HG02938 (cell line): ENCODE data around the gene CARNS1.
A peak's percentile ranks its signal among the peaks of the same experiment; 100 is the strongest.
"Not testable (repeated sequence)": the region's sequence is repeated elsewhere in the genome, so short reads cannot be mapped to it uniquely, and the experiment has no call there.

Source experiments
- ATAC-seq: cut with Tn5 transposase; IDR thresholded peaks from one replicate; pipeline ENCODE4 v1.9.1; 2021; ENCODE audit warnings: mild to moderate bottlenecking, moderate library complexity; ENCODE audit not compliant: unreplicated experiment

The CARNS1 gene

DNA sequence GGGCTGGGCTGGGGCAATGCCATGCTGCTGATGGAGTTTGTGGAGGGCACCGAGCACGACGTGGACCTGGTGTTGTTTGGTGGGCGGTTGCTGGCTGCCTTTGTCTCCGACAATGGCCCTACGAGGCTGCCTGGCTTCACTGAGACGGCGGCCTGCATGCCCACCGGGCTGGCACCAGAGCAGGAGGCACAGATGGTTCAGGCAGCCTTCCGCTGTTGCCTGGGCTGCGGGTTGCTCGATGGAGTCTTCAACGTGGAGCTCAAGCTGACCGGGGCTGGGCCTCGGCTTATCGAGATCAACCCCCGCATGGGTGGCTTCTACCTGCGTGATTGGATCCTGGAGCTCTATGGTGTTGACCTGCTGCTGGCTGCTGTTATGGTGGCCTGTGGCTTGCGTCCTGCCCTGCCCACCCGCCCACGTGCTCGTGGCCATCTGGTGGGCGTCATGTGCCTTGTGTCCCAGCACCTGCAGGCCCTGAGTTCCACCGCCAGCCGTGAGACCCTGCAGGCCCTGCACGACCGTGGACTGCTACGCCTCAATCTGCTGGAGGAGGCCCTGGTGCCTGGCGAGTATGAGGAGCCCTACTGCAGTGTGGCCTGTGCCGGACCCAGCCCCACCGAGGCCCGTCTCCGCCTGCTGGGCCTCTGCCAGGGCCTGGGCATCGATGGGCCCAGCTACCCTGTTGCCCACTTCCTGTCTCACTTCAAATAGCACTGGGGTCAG, 8.6 kb downstream of the CARNS1 start:
- ATAC-seq, result no peak

DNA sequence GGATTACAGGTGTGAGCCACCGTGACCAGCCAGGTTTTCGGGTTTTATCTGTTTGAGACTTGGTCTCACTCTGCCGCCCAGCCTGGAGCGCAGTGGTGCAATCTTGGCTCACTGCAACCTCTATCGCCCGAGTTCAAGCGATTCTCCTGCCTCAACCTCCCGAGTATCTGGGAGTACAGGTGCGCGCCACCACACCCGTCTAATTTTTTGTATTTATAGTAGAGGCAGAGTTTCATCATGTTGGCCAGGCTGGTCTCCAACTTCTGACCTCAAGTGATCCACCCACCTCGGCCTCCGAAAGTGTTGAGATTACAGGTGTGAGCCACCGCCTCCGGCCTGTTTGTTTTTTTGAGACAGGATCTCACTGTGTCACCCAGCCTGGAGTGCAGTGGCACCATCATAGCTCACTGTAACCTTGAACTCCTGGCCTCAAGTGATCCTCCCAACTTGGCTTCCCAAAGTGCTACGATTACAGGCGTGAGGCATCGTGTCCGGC, 11.9 kb downstream of the CARNS1 start:
- not testable (repeated sequence) for ATAC-seq

DNA sequence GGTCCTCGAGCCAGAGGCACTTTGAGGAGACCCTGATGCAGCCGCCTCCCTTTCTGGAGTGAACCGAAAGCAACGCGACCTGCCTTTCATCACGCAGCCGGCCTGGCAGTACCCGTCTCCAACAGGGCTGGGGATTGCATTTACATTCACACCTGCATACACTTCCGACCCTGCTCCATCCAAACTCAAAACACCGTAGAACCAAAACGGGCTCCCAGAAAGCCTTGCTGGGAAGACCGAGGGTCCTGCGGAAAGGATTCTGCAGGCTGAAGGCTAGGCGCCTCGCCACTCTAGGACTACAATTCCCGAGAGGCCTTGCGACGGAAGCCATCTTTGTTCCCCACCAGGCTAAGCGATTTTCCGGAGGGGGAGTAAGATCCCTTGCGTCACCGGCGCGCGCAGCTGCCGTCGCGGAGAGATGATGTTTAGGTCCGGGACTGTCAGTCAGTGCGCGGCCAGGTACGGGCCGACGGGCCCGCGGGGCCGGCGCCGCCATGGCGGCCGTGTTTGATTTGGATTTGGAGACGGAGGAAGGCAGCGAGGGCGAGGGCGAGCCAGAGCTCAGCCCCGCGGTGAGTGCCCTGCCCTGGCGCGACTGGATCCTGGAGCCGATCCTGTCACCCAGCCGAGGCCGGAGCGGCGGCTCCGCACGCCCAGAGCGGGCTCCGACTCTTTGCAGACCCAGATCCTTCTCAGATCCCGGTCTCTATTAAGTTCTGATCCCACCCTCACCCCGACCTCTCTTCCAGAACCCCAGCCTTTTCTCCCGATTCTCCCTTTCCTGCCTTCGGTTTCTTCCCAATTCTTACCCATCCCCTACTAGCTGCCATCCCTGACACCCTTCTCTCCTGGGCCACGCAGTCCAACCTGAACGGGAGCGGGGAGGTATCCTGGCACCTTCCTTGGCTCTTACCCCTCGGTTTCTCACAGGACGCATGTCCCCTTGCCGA, 12.8 kb downstream of the CARNS1 start, which contains the start of gene RPS6KB2:
Gene RPS6KB2 (plus strand): TSS at position 443 of the 950 bp plus-strand sequence. CDS start 52 bp downstream, at position 495.
- ATAC-seq, result peak; percentile 72

DNA sequence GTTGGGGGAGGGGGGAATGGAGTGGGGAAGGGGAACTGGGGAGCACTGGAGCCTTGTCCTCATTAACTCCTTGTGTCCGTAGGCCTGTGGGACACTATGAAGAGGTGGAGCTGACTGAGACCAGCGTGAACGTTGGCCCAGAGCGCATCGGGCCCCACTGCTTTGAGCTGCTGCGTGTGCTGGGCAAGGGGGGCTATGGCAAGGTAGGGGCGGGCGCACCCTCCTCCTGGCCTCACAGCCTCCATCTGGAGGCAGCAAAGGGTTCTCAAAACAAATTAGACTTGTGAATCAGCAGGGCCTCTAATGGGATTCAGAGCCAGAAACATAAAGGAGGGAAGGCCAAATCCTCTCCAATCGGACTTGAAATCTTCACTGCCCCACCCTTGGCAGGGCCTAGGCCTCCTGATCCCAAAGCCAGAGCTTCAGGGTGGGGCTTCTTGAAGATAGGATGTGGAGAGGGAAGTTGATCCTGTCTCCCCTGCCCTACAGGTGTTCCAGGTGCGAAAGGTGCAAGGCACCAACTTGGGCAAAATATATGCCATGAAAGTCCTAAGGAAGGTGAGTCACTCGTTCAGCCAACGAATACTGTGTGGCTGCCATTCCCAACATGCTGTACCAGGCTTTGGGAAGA, 13.7 kb downstream of the CARNS1 start:
- no peak for ATAC-seq

DNA sequence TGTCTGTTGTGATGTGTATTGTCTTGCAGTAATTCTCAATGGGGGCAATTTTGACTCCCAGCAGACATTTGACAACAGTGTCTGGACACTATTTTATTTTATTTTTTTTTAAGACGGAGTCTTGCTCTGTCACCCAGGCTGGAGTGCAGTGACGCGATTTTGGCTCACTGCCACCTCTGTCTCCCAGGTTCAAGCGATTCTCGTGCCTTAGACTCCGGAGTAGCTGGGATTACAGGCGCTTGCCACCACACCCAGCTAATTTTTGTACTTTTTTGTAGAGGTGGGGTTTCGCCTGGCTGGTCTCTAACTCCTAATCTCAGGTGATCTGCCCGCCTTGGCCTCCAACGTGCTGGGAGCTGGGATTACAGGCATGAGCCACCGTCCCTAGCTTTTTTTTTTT, 14.2 kb downstream of the CARNS1 start:
- ATAC-seq, result no peak

DNA sequence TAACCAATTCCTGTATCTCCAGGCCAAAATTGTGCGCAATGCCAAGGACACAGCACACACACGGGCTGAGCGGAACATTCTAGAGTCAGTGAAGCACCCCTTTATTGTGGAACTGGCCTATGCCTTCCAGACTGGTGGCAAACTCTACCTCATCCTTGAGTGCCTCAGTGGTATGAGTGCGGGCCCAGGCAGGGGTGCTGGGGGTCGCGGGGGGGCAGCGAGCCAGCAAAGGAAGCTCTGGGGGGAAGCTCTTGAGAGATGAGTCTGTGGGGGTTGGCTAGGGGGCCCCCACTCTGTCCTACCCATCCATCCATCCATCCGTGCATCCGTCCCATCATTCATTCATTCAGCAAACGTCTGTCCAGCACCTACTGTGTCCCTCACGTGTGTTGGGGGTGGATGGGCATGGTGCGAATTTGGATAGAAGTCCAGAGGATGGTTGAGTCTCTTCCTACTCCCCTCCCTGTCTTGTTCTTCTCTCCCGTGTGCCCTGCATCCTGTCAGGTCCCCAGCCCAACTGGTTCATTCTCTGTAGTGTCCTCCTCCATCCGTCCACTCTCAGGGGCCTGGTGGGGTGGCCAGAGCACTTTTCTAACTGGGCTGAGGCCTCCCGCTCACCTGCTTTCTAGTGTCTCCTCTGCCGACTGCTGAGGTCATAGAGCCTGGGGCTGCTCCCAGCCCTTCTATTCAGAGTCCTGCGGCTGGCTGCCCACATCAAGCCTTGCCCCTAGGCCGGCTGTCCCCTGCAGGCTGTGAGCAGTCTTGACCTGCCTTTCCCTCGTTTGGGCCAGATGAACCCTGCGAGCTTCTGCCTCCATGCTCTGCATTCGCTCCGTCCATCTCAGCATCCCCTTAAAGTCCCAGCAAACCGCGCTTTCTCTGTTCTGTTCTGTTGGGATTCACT, 16.1 kb downstream of the CARNS1 start:
- no peak for ATAC-seq

DNA sequence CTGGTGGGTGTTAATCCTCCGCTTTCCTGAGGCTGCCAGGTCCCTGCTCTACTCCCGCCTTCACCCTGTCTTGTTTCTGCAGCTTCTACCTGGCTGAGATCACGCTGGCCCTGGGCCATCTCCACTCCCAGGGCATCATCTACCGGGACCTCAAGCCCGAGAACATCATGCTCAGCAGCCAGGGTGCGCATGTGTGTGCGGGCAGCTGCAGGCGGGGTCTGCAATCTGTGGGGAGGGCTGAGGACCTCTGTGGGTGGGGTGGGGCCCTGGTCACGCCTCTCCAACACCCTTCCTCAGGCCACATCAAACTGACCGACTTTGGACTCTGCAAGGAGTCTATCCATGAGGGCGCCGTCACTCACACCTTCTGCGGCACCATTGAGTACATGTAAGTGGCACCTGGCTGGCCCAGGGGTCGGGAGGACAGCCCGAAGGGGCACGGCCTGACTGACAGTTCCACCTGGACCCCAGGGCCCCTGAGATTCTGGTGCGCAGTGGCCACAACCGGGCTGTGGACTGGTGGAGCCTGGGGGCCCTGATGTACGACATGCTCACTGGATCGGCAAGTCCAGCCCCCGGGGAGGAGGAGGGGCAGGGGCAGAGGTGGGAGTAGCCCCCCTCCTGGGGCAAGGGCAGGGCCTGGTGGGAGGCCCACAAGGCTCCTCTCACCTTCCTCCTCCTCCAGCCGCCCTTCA, 17.3 kb downstream of the CARNS1 start:
- no peak for ATAC-seq

DNA sequence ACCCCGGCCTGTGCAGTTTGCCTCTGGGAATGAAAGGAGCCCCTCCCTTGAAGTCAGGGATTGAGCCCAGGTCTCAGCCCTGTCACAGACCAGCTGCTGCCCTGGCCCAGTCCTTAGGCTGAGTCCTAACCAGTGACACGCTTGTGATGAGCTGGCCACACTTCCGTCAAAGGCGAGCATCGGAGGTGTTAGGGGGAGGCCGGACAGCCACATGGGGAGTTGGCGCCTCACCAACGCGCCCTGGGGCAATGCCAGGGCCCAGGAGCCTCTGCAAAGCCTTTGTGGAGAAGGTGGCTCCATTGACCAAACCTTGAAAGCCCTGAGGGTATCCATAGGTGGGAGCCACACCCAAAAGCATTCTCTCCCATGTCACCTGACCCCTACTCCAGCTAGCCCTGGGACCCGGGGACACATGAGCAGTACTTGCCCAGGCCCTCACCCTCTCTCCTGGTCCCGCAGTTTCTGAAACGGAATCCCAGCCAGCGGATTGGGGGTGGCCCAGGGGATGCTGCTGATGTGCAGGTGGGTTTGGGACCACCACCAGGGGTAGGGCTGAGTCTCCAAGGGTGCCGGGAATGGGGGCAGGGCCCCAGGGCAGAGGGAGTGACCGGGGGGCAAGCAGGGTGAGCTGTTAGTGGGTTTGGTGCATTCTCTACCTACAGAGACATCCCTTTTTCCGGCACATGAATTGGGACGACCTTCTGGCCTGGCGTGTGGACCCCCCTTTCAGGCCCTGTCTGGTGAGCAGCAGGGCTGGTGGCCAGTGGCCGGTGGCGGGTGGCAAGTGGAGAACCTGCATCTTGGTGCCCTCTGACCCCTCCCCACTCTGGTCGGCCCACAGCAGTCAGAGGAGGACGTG, 18.3 kb downstream of the CARNS1 start:
- no peak for ATAC-seq

DNA sequence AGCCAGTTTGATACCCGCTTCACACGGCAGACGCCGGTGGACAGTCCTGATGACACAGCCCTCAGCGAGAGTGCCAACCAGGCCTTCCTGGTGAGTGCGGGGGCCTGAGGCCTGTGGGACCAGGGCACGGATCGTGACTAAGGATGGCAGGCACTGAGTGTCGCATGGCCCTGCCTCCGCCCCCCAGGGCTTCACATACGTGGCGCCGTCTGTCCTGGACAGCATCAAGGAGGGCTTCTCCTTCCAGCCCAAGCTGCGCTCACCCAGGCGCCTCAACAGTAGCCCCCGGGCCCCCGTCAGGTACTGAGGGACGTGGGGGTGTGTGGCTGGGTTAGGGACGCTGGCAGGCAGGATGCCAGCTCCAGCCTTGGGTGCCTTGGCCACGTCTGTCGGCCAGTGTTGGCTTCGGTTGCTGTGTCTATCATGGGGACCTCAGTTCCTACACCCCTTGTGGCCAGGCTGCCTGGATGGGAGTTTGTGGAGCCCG, 19.0 kb downstream of the CARNS1 start:
- no peak for ATAC-seq

DNA sequence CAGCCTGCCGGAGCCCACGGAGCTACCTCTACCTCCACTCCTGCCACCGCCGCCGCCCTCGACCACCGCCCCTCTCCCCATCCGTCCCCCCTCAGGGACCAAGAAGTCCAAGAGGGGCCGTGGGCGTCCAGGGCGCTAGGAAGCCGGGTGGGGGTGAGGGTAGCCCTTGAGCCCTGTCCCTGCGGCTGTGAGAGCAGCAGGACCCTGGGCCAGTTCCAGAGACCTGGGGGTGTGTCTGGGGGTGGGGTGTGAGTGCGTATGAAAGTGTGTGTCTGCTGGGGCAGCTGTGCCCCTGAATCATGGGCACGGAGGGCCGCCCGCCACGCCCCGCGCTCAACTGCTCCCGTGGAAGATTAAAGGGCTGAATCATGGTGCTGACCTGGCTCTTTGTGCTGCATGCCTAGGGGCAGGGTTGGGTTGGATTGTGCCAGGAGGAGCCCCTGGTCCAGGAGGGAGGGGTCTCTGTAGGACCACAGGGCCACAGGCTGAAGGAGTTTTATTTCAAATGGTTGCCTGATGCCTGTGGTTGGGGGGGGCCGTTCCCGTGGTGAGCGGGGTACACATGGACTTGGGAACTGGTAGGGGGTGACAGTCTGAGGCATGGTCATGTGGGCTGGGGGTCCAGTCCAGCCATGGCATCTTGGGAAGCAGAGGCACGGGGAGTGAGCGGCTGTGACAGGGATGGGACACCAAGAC, 19.7 kb downstream of the CARNS1 start:
- ATAC-seq, result no peak

DNA sequence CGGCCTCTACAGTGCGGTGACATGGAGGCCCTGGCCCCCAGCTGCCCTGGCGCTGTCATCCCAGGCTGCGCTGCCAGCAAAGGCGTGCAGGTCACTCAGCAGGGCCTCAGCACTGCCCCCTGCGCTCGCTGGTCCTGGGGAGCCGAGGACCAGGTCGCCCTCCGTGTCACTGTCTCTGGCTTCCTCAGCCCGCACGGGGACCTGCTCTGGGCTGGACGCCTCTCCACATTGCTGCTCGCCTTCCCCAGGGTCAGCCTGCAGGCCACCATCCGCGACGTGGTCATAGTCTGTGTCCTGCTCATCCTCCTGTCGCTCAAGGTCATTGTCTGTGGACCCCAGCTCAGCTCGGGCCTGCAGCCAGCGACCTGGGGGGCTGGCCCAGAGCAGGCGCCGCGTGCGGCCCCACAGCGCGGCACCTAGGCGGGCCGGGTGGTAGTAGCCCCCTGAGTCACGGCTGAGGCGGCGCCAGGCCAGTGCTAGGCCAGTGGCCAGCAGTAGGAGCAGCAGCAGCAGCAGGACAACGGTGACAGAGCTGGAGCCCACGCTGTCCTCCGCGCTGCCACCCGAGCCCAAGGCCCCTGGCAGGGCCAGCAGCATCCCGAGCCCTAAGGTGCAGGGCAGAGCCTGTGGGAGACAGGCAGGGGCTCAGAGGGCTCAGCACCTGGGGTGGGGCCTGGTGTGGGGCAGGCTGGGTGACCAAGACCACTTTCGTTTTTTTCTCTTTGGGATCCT, 20.4 kb downstream of the CARNS1 start:
- ATAC-seq, result no peak

DNA sequence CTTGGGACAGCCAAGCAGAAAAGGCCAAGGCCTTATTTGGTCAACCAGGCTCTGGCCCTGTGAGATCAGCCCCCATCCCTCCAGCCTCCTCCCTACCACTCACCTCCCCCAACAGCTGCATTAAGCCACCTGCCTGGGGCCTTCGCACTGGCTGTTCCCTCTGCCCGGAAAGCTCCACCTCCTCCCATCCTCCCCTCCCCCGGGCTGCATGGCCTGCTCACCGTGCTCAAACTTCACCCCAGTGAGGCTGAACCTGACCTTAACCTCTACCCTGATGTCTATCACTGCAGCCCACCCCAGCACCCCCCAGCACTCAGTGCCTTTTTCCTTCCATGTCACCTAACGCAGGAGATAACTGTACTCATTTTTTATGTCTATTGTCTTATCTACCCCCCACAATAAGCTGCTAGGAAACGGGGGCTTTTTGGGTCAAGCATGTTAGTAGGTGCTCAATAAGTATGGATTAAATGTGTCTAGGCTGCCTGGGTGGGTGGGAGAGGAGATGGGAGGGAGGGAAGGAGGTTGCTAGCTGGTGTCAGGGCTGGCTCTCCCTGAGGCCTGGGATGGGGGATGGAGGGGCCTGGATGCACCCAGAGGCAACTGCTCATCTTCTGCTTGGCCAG, 21.1 kb downstream of the CARNS1 start:
- ATAC-seq, result no peak

DNA sequence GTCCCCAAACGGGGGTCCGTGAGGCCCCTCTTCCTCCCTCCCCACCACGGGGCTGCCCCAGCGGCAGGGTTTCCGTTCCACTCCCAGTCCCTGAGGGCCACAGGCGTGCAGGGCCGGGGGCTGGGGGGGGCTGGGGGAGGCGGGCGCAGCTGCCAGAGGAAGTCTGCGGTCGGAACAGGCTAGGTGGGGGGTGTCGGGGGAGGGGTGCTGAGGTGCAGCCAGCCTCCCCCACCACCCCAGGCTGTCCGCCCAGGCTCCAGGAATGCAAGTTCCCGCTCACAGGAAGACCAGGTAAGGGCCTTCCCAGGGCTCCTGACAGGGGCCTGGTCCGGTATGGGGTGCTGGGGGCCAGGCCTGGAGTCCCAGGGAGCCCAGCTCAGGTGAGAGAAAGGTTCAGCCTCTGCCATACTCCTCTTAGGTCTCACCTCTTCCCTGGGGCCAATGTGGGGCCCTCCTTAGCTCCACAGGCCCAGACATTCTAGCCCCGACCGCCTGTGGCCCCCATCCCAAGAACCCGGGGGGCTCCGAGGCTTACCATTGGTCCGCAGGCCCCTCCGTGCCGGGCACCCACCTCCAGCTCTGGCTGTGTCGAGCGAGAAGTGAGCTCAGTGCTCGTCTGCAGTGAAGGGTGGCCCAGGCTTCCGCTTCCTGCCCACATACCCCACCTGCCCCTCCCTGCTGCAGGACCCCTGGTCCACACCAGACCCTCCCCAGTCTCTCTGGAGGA, 21.8 kb downstream of the CARNS1 start, which contains the start of gene PTPRCAP:
Gene PTPRCAP (minus strand): TSS at position 601 of the 727 bp plus-strand sequence. CDS start 63 bp downstream, at position 538.
- ATAC-seq, result no peak

DNA sequence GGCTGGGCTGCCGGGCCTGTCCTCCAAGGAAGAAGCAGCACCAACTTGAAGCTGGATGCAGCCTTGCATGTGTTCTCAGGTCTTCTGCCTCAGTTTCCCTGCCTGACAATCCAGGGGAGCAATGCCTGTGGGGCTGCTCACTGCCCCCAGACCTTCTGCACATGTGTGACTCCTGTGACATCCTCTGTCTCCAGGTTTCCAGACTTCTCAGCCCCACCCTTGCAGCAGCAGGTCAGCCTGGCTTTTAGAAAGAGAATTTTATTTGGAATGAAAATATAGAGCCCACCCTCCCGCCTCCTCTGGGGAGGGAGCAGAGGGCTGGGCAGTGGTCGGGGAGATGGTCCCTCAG, 22.3 kb downstream of the CARNS1 start:
- ATAC-seq, result no peak

DNA sequence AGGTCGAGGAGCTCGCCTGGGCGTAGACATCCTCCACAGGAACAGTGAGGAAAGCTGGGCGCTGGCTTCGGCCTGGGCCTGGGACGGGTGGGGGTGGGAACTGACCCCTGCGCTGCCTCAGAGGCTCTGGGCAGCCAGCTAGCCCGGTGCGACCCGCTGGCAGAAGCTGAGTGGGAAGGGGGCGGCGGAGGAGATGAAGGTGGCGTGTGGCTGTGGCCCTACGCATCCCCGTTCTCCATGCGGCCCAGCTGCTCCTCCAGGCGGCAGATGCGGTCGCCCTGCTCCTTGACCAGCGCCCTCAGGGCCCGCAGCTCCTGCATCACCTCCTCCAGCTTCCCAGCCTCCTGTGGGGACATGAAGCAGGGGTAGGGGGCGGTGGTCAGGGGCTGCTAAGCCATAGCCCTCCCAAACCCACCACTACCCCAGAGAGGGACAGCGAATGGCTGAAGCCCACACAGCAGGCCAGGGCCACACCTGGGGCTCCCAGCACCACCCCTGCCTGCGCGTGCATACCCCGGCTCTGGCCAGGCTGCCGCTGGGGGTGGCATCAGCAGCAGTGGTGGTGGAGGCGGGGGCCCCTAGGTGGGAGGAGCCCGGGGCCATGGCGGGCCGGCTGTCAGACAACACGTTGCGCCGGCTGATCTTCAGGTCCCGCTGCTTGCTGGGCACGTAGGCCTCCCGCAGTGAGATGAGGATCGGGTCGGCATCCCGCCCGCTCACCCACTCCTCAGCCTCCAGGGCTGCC, 22.9 kb downstream of the CARNS1 start:
- no peak for ATAC-seq
